Measurements from ENCODE around the gene BMPER.

GRCh38 chr7:33870120-33870519 is 35.2 kb upstream of the BMPER start:
- TF ChIP-seq PPARA (CRISPR knock-in tag; IDR thresholded peaks at IDR 0.05; ENCODE audit: borderline replicate concordance) (no peak), ZFP30 (CRISPR knock-in tag; IDR thresholded peaks at IDR 0.05) (no peak), PATZ1 (CRISPR knock-in tag; IDR thresholded peaks at IDR 0.05; ENCODE audit: borderline replicate concordance) (no peak), ZFP3 (CRISPR knock-in tag; IDR thresholded peaks at IDR 0.05) (no peak), OSR1 (CRISPR knock-in tag; IDR thresholded peaks at IDR 0.05) (no peak), TOX (CRISPR knock-in tag; IDR thresholded peaks at IDR 0.05; ENCODE audit: borderline replicate concordance) (no peak), CSRNP3 (CRISPR knock-in tag; IDR thresholded peaks at IDR 0.05) (no peak)

Measured in SK-N-SH treated with all-trans-retinoic acid at 6 μM for 48 hours (cell line).